ENCODE measurements around the gene TNPO1.

TNPO1 gene

GRCh38 chr5:72882989-72883388, 66.5 kb downstream of the TNPO1 start:
- DNase-seq (ENCODE audit: low spot score), result no peak
- TF ChIP-seq, protein P1, sequence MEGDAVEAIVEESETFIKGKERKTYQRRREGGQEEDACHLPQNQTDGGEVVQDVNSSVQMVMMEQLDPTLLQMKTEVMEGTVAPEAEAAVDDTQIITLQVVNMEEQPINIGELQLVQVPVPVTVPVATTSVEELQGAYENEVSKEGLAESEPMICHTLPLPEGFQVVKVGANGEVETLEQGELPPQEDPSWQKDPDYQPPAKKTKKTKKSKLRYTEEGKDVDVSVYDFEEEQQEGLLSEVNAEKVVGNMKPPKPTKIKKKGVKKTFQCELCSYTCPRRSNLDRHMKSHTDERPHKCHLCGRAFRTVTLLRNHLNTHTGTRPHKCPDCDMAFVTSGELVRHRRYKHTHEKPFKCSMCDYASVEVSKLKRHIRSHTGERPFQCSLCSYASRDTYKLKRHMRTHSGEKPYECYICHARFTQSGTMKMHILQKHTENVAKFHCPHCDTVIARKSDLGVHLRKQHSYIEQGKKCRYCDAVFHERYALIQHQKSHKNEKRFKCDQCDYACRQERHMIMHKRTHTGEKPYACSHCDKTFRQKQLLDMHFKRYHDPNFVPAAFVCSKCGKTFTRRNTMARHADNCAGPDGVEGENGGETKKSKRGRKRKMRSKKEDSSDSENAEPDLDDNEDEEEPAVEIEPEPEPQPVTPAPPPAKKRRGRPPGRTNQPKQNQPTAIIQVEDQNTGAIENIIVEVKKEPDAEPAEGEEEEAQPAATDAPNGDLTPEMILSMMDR (IDR thresholded peaks at IDR 0.05; ENCODE audit: extremely low read depth, insufficient read depth, missing control alignments), result no peak
- in situ Hi-C loops (cut with MboI; ENCODE audit: low pct_unique_long_range_greater_than_20kb, low sequenced_read_pairs, unreplicated experiment), result no loop called here

- in situ Hi-C loops (cut with MboI; ENCODE audit: low pct_unique_long_range_greater_than_20kb, low sequenced_read_pairs, unreplicated experiment), result no loop called here
- no peak for DNase-seq (ENCODE audit: low spot score)
- TF ChIP-seq, protein P1 (IDR thresholded peaks at IDR 0.05; ENCODE audit: extremely low read depth, insufficient read depth, missing control alignments), result no peak
Measured at GRCh38 chr5:72883850-72884249, 67.4 kb downstream of the TNPO1 start.

DNA sequence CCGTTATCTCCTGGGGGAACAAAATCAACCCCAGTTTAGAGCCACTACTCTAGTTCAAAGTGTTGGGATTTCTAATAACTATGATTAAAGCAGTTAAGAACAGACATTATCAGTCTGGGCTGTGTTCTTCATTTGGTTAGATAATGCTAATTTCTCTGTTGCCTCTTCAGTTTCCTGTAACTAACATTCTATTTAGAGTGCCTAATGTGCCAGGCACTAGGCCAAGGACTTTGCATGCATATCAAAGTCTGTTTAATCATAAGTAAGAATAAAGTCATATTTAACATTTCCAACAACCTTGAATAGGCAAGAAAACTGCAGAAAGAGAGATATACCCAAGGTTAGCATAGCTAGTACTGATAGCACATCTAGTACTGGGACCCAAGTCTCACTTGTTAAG, 68.4 kb downstream of the TNPO1 start:
- in situ Hi-C loops (cut with MboI; ENCODE audit: low pct_unique_long_range_greater_than_20kb, low sequenced_read_pairs, unreplicated experiment), result no loop called here
- no peak for DNase-seq (ENCODE audit: low spot score)
- TF ChIP-seq, protein P1 (IDR thresholded peaks at IDR 0.05; ENCODE audit: extremely low read depth, insufficient read depth, missing control alignments), result no peak

DNA sequence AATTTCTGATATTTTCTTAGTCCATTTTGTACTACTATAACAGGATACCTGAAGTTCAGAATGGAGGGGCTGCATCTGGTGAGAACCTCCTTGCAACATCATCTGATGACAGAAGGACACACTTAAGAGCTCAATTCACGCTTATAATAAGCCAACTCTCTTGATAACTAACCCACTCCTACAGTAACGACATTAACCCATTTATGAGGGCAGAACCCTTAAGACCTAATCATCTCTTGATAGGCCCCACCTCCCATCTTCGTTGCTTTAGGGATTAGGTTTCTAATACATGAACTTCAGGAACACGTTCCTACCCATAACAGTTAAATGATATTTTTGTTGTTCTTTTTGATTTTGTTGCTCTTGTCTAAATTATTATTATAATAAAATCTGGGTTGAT, 69.4 kb downstream of the TNPO1 start:
- TF ChIP-seq, protein P1 (IDR thresholded peaks at IDR 0.05; ENCODE audit: extremely low read depth, insufficient read depth, missing control alignments), result no peak
- no peak for DNase-seq (ENCODE audit: low spot score)
- in situ Hi-C loops (cut with MboI; ENCODE audit: low pct_unique_long_range_greater_than_20kb, low sequenced_read_pairs, unreplicated experiment), result no loop called here

DNA sequence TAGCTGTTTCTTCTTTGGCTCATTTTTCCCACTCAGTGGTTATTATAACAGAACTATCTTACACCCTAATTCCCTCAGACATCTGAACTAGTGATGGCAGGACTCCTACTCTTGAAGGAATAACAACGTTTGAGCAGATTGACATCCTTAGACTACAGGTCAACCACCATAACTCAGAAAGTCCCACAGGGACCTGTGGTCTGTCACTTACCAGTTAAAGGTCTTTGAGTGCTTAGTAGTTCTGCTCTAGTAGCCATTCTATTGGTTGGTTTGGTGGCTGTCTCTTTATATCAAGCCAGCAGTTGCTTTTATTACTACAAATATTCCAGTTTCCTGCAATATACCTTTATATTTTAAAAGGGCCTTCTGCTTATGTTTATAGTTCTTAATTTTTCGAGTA, 72.1 kb downstream of the TNPO1 start:
- TF ChIP-seq, protein P1 (IDR thresholded peaks at IDR 0.05; ENCODE audit: extremely low read depth, insufficient read depth, missing control alignments), result no peak
- in situ Hi-C loops (cut with MboI; ENCODE audit: low pct_unique_long_range_greater_than_20kb, low sequenced_read_pairs, unreplicated experiment), result no loop called here
- no peak for DNase-seq (ENCODE audit: low spot score)

- TF ChIP-seq, protein P1 (IDR thresholded peaks at IDR 0.05; ENCODE audit: extremely low read depth, insufficient read depth, missing control alignments), result no peak
- in situ Hi-C loops (cut with MboI; ENCODE audit: low pct_unique_long_range_greater_than_20kb, low sequenced_read_pairs, unreplicated experiment), result no loop called here
- no peak for DNase-seq (ENCODE audit: low spot score)
Measured at GRCh38 chr5:72889324-72889723, 72.9 kb downstream of the TNPO1 start.

DNA sequence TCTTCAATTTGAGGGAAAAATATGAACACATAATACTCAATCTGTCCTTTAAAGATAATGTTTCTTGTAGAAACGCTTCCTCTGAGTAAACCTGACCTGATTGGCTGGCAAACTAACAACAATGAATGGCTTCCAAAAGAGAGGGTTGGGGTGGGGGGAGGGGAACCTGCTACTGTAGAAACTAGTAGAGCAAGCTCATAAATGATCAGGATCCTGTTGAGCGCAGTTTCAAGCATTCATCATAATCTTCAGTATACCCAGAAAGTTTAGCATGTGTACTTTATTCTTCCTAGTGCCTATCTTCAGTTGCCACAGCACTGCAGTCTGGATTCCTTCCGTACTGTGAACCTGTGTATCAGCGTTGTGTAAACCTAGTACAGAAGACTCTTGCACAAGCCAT, 76.4 kb downstream of the TNPO1 start:
- no peak for DNase-seq (ENCODE audit: low spot score)
- TF ChIP-seq, protein P1 (IDR thresholded peaks at IDR 0.05; ENCODE audit: extremely low read depth, insufficient read depth, missing control alignments), result no peak
- in situ Hi-C loops (cut with MboI; ENCODE audit: low pct_unique_long_range_greater_than_20kb, low sequenced_read_pairs, unreplicated experiment), result no loop called here

Data from GM13977 (cell line).